Upper lobe of left lung (tissue), 4 donors: Measurements from ENCODE around the gene METTL27.

Experiments used
- EP300 ChIP-seq, 4 donors: sonication (generic); formaldehyde crosslinking; IDR thresholded peaks; one replicate each; pipeline ENCODE4 v1.5.1; 2017; ENCODE audit warnings: antibody characterized with exemption in 4 of 4, control low read depth in 2 of 4
- POLR2AphosphoS5 ChIP-seq, 2 donors: sonication (generic); formaldehyde crosslinking; IDR thresholded peaks; one replicate each; pipeline ENCODE4 v1.5.1; 2017; ENCODE audit warnings: antibody characterized with exemption in 2 of 2
- TF ChIP-seq, protein P1 (sequence below), 6 experiments: fragments of 450-650 bp in 4 of 6; fragments of 200-600 bp in 2 of 6; sonication (generic) in 2 of 6; IDR thresholded peaks; one replicate each; pipeline ENCODE4 v1.5.1; 2016 to 2019; ENCODE audit warnings: antibody characterized with exemption in 6 of 6

DNA sequence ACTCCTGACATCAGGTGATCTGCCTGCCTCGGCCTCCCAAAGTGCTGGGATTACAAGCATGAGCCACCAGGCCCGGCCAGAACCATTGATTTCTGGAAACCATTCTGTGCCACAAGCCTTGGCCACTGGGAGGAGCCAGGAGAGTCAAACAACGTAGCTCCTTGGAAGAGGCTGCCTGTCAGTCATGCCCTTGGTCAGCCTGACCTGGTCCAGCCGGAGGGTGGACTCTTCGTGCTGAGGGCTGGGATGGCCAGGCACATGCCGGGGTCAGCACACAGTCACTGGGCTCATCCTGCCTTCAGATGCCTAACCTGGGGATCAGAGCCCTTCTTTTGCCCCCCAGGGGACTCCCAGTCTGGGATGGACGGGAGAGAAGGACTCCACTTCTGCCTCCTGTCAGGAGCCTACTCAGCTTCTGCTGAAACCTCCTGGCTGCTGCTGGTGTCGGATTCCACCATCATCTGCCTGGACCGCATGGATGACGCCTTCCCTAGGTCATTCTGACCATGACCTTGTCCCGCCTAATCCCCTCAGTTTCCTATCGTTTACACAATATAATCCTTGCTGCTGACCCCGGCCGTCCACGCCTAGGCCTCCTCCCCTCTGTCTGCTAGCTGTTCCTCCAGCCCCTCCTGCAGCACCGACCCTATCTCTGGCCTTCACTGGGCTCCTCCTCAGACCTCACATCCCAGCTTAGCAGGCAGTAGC, 49.0 kb upstream of the METTL27 start:
- TF ChIP-seq EP300 (IDR thresholded peaks at IDR 0.05), result no peak
- TF ChIP-seq, protein P1, sequence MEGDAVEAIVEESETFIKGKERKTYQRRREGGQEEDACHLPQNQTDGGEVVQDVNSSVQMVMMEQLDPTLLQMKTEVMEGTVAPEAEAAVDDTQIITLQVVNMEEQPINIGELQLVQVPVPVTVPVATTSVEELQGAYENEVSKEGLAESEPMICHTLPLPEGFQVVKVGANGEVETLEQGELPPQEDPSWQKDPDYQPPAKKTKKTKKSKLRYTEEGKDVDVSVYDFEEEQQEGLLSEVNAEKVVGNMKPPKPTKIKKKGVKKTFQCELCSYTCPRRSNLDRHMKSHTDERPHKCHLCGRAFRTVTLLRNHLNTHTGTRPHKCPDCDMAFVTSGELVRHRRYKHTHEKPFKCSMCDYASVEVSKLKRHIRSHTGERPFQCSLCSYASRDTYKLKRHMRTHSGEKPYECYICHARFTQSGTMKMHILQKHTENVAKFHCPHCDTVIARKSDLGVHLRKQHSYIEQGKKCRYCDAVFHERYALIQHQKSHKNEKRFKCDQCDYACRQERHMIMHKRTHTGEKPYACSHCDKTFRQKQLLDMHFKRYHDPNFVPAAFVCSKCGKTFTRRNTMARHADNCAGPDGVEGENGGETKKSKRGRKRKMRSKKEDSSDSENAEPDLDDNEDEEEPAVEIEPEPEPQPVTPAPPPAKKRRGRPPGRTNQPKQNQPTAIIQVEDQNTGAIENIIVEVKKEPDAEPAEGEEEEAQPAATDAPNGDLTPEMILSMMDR (IDR thresholded peaks at IDR 0.05), result no peak
- no peak for TF ChIP-seq POLR2AphosphoS5 (IDR thresholded peaks at IDR 0.05)
